Activated CD8-positive, alpha-beta memory T cell treated with anti-CD3 and anti-CD28 coated beads for 24 hours (primary cell): ENCODE data around the gene CSNK2B.

Experiments used
- DNase-seq: peaks from one replicate; pipeline ENCODE4 v3.0.0-alpha.2; 2020

CSNK2B gene

GRCh38 chr6:31639043-31639442, 26.8 kb upstream of the CSNK2B start:
- DNase-seq: no peak

- no peak for DNase-seq
These were observed 26.4 kb upstream of the CSNK2B start for GRCh38 chr6:31639449-31639861.

- no peak for DNase-seq
These were observed 25.3 kb upstream of the CSNK2B start for GRCh38 chr6:31640612-31641011.

GRCh38 chr6:31641370-31641769, 24.5 kb upstream of the CSNK2B start:
- no peak for DNase-seq

- DNase-seq: no peak
These were observed 22.9 kb upstream of the CSNK2B start for GRCh38 chr6:31642798-31643570.

- no peak for DNase-seq
These were observed 21.9 kb upstream of the CSNK2B start for GRCh38 chr6:31643818-31644454.

GRCh38 chr6:31645325-31645724, 20.6 kb upstream of the CSNK2B start:
- DNase-seq: no peak

- DNase-seq: no peak
These were observed 14.2 kb upstream of the CSNK2B start for GRCh38 chr6:31651602-31652191.

- no peak for DNase-seq
These were observed 12.8 kb upstream of the CSNK2B start for GRCh38 chr6:31652925-31653724.

- DNase-seq: no peak
These were observed 11.1 kb upstream of the CSNK2B start for GRCh38 chr6:31654574-31655348.

- DNase-seq: no peak
These were observed 10.3 kb upstream of the CSNK2B start, which contains the start of gene APOM for GRCh38 chr6:31655349-31656237. TSS of gene APOM (plus strand) at chr6:31655894. CDS start at chr6:31655967, 73 bp downstream.

- DNase-seq: no peak
These were observed 8.3 kb upstream of the CSNK2B start for GRCh38 chr6:31657406-31658157.

GRCh38 chr6:31658158-31658688, 7.7 kb upstream of the CSNK2B start:
- no peak for DNase-seq

GRCh38 chr6:31658983-31659648, 6.8 kb upstream of the CSNK2B start:
- no peak for DNase-seq

GRCh38 chr6:31659649-31660380, 6.1 kb upstream of the CSNK2B start:
- no peak for DNase-seq

GRCh38 chr6:31660381-31661261, 5.3 kb upstream of the CSNK2B start, which contains the start of gene C6orf47:
TSS of gene C6orf47 (minus strand) at chr6:31660778. CDS start at chr6:31659947, 831 bp downstream.
- DNase-seq: peak; percentile 89

- no peak for DNase-seq
These were observed 4.4 kb upstream of the CSNK2B start for GRCh38 chr6:31661262-31662123.
